GM21529 (cell line): ENCODE results near the gene ABR.

Experiments used
- ATAC-seq: cut with Tn5 transposase; IDR thresholded peaks from one replicate; pipeline ENCODE4 v1.9.1; 2021; ENCODE audit not compliant: unreplicated experiment

Gene ABR

DNA sequence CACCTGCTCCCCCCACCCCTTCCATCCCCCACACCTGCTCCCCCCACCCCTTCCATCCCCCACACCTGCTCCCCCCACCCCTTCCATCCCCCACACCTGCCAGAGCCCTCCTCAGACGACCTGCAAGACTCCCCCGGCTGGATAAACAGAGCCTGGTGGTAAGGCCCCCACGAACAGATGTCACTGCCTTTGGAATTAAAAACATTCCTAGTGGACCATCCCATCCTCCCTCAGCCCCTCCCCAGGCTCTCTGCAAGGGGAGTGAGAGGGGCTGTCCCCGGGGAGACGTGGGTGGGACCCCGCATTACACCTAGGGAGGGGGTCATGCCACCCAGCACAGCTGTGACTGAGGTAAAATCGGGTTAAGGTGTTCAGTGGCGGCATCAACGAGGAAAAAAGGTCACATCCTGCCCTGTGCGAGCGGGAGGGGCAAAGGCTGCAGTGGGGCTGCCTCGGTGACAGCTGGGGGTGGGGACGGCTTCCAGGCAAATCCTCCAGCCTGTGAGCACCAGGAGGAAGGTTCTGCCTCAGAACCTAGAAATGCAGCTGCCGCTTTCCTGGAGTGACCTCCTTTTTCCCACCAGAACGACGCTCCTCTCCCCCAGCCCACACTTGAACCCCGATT lies 144.1 kb downstream of the ABR start:
- ATAC-seq, result no peak

DNA sequence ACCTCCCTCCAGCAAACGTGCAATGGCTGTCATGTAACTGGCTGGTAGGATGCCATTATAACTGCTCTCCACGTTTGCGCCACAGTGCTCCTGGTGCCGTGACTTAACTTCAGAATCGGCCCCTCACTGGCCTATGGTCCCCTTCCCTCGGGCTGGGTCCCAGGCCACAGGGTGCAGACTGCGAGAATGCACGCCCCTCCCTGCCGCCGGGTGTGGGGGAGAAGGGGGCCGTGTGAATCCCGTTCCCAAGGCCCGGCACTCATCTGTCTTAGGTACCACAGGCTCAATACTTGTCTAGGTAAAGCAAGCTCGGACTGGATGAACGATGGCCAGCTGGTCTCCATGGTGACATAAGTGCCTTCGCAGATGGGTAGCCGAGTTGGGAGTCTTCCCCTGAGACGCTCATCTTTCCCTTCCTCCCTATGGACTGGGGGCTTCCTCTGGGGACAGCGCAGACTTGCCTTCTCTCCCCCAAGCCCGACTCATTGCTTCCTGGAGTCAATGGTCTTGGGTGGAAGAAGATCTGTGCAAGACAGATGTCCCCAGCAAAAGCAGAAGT lies 145.1 kb downstream of the ABR start:
- no peak for ATAC-seq

DNA sequence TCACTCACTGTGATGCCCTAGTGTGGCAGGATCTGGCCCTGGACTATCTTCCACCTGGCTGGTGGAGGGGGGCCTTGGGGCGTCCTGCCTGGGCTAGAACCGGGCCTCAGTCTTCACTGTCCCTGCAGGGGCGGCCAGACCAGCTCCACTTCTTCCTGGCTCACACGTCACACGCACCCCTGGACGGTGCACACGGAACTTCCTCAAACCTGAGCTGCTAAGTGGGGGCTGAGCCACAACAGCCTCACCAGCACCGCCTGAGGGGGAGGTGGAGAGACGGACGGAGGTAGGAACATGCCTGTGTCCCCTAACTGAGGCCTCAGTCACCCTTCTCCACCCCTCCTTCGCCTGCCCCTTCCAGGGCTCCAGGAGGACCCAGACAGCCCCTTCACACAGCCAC lies 146.3 kb downstream of the ABR start:
- ATAC-seq, result no peak

DNA sequence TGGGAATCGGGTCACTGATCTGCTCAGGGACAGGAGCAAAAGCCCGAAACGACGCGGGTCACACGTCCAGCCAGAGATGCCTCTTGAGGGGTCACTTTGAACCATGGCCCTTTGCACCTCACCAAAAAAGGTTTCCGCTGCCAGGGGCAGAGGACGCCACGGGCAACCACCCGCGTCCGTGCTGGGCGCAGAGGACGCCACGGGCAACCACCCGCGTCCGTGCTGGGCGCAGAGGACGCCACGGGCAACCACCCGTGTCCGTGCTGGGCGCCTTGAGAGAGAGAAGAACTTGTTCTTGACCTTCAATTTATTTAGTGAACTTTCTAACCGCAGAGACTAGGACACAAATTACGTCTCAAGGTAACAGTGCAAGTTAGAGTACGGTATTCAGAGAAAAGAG lies 147.4 kb downstream of the ABR start:
- ATAC-seq, result no peak

DNA sequence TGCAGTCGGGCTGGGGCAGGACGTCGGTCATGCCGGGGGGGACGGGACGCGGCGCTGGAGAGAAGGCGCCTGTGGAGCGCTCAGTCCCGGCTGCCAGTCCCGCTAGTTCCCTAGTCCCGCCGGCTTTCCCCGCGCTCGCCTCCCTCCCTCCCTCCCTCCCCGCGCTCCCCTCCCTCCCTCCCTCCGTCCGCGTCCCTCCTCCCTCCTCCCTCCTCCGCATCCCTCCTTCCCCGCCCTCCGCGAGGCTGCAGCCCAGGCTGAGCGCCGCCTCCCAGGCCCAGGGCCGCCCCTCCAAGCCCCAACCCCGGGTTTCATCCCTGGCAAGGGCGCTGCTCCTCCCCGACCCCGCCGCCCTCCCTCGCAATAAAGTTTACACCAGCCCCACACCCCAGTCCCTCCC lies 148.1 kb downstream of the ABR start:
- ATAC-seq, result no peak

DNA sequence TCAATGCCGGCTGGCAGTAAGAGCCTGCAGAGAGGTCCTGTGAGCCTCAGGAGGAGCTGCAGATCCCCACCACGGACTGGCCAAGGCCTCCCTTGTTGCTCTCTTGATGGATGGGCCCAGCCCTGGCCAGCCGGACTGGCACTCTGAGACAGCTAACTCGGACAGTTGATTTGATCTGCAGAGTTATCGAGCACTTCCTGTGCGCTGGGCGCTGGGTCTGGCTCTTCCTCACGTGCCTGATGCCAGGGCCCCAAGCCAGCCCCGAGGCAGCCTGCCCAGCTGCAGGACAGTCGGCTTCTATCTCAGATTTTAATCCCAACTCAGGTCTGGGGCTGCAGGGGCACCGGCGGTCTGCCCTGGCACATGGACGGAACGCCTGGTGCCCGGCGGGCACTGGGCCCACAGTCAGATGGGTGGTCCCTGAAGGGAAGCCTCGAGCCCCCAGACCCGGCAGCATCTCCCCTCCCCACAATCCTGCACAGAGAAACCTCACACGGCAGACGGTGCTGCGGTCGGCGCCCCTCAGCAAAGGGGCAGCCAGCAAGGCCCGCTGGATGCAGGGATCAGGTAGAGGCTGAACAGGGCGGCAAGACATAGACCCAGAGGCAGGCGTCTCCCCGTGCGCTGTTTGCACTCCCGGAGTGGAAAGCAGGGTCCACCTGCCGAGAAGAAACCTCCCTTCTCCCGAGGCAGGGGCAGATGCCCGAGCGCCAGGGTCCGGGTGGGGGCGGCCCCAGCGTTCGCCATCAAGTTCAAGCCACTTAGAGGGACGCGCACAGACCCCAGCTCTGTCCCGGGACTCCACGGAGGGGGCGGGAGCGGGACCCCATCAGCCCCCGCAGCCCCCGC lies 148.9 kb downstream of the ABR start:
- no peak for ATAC-seq

DNA sequence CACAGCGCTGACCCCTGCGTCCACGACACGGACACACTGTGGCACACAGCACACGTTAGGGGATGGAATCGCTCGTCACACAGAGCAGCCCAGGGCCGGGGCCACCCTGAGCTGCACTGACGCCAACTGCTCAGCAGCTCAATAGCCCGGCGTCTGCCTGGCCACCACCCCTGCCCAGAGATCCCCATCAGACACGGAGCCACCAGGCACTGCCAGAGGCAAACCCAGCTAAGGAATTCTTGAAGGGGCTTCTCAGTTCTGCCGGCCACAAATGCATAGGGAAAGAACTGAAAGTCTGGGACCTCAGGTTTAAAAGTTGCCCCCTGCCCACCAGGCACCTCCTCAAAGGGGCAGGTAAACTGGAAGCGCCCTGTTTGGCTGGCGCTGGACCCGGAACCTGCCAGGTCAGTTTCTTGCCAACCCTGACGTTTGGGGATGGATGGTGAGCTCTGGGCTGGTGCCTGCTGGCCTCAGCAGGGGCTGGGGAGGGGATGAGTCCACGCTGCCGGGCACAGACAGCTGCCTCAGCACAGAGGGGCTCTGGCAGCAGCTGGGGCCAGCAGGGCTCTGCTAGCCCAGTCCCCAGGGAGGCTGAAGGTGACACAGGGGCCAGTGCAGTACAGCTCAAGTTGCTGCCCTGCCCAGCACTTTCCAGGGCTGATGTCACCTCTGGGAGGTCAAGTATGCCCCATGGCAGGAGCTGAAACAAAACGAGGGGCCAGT lies 149.7 kb downstream of the ABR start:
- no peak for ATAC-seq

DNA sequence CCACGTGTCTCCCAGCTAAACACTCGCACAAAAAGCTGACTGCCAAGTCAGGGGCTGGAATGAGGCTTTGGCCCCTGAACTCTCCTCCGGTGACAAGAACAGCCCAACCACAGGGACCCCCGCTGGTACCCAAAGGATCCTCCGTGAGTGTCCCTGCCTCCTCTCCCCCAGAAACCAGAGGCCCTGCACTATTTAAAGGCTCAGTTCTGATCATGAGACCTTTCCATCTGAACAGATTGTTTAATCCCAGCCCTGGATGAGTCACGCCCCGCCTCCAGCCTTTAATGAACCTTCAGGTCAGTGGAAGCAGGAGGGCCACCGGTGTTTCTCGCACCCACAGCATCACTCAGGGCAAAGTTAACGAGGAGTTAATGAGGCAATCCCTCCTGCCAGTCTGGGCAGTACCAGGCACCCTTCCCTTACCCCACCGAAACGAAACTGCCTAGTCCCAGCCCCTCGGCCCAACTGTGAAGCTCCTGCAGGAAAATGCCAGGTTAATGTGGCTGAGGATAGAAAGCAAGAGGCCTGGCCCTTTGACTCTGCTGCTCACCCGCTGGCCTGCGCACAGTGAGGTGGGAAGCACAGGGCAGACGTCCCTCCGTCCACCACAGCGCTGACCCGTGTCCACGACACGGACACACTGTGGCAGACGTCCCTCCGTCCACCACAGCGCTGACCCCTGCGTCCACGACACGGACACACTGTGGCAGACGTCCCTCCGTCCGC lies 150.4 kb downstream of the ABR start:
- no peak for ATAC-seq

DNA sequence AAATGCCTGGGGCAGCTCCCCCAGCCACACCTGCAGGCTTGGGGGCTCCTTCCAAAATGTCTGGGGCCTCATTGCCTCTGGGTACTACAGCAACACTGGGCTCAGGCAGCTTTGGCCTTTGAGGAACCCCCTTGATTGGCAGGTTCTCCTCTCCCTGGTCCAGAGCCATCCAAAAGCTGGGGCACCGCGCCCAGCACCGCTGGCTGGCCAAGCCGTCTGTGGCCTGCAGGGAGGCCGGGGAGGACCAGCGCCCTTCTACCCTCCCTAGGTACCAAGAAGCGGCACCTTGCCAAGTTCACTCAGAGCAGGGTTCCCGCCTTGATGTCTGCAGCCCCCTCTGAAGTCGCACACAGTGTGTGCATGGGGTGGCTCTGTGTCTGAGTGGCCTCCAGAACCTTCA lies 152.7 kb downstream of the ABR start:
- ATAC-seq, result no peak

DNA sequence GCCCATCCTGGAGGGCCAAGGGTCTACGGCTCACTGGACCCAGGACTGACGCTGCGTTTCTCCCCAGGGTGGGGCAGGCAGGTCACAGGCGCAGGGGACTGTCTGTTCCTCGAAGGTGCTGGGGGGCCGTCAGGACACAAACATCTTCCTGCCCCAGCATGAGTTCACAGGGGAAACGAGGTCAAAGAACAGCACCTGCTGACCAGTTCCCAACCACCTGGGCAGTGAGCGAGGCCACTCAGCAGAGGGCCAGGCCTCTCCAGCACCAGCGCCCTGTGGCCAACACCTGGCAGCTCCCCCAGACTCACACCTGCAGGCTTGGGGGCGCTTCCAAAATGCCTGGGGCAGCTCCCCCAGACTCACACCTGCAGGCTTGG lies 153.2 kb downstream of the ABR start:
- ATAC-seq, result no peak

DNA sequence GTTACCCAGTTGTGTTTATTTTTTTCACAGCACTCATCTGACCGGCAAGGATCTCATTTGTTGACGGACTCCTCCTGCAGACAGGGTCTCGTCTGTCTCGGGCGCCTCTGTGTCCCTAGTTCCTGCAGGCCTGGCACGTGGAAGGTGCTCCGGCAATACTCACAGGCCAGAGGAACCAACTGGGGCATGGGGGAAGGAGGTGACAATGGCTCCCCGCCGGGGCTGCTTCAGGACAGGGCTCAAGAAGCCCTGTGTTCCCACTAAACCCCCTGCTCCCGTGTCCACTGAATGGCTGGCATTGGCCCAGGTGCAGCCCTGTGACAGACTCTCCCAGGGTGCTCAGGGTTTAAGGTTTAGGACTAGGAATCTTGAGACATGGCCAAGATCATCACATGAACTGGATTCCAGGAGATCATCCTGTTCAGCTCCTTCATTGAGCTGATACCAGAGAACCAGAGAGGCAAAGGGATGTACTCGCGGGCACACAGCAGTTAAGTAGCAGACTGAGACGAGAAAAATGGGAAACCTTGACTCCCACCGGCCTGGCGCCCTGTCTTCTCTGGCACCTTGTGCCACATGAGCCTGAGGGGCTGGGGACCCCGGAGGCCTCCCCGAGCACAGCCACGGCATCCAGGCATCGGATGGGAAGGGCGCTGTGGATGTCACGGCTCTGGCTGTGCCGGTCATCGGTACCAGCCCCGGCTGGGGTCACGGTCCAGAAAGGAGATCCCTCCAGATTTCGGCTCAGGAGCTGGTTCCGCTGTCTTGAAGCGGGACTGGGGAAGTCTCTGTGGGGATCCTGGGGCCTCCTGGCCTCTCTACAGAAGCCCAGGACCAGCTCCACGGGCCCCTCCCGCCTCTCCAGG lies 153.8 kb downstream of the ABR start:
- no peak for ATAC-seq

DNA sequence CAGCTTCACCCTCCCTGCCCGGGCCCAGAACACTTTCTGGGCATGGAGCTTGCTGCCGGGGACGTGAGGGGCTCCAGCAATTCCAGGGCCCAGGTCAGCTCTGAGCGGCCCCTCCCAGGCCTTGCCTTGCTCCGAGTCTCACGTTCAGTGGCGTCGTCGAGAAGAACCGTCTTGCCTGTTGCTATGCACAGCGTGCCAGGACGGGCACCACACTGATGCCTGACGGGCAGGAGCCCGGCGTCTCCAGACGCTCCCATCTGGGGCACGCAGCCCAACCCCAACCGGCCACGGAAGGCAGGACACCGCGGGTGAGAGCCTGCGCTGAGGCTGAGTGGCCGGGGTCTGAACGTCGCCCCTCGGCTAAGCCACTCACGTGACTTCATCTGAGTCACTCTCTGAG lies 155.7 kb downstream of the ABR start:
- no peak for ATAC-seq

DNA sequence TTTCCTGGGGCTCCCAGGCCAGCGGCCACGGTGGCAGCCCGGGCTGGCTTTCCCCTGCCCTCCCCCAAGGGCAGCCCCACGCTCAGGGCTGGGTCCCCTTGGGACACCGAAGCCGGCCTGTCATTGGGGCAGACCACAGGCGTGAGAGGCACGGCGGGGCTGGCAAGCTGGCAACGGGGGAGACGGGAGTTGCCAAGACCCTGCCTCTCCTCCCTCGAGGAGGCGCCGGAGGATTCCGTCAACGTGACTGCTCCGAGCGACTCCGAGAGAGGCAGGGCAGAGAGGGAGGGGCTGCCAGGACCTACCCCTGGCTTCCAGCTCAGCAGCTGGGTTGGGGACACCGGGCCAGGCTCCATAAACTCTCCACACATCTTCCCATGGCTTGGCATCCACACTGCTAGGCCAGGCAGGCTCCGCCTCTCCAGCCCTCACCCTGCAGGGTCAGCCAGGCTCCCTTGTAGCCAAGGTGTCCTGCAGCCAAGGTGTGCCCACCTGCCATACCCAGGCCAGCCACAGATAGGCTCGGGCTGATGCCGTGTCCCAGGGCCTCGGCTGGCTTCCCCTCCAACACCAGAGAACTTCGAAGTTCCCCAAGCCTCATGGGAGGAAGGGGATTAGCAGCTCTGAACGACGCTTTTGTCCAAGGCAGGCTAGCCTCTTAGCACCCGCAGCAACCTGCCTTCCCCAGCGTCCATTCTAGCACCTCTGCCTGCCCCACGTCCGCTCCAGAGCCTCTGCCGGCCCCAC lies 157.3 kb downstream of the ABR start:
- ATAC-seq, result no peak

DNA sequence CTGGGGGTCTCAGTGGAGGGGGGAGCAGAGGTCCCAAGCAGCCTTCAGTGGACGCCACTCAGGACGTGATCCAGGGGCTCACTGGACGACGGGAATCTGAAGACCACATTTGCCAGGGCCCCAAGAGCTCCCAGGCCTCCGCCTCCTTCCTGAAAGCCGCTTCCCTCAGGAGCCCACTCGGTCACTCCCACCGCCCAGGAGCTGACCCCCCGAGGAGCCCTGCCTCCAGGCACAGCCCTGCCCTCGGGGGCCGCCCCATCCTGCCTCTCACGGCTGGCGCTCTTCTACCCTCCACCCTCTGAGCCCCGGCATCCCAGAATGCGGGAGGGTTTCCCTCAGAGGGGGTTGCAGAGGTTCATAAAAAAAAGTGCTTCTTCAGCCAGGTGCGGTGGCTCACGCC lies 158.6 kb downstream of the ABR start:
- ATAC-seq, result no peak

DNA sequence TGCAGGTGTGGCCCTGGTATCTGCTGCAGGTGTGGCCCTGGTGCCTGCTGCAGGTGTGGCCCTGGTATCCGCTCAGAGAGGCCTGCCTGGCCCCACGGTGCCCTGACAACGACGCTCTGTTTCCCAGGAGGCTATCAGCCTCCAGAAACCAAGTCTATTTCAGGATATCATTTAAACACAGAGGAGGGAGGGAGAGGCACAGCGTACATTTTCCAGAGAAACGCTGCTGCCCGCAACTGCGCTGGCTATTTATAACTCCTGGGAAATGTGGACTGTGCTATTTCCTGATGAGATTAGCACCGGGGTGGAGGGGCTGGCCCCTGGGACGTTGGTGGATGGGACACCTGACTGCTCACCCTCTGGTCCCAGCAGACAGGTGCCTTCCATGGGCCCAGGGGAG lies 160.3 kb downstream of the ABR start:
- no peak for ATAC-seq

DNA sequence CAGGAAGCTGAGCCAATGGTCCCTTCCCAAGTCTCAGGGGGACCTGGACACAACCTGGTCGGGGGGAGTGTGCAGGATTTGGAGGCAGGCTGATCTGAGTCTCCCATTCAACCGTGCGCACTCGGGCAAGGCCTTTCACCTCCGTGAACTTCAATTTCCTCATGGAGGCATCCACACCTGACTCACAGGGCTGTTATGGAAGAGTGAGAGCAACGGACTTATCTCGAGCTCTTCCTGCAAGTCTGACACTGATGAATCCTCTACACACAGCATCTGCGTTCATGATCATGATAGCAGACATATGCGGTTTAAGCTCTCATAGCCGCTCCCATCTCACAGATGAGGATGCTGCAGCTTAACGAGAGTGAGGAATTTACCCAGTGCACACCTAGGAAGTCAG lies 161.2 kb downstream of the ABR start:
- ATAC-seq, result no peak

DNA sequence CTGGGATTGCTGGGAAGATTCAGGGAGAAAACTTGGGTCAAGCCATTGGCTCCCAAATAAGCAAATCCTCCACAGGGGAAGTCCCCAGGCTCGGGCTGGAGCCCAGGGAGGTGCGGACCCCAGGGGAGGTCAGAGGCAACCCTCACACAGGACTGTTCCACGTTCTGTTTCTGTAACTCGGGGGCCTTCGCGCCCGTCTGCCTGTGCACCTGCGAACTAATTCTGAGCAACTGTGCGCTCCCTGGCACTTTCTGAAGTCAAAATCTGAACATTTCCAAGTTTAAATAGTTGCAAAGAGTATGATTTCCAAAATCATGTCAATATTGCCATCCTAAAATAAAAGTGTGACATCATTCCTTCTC lies 166.1 kb downstream of the ABR start:
- no peak for ATAC-seq

DNA sequence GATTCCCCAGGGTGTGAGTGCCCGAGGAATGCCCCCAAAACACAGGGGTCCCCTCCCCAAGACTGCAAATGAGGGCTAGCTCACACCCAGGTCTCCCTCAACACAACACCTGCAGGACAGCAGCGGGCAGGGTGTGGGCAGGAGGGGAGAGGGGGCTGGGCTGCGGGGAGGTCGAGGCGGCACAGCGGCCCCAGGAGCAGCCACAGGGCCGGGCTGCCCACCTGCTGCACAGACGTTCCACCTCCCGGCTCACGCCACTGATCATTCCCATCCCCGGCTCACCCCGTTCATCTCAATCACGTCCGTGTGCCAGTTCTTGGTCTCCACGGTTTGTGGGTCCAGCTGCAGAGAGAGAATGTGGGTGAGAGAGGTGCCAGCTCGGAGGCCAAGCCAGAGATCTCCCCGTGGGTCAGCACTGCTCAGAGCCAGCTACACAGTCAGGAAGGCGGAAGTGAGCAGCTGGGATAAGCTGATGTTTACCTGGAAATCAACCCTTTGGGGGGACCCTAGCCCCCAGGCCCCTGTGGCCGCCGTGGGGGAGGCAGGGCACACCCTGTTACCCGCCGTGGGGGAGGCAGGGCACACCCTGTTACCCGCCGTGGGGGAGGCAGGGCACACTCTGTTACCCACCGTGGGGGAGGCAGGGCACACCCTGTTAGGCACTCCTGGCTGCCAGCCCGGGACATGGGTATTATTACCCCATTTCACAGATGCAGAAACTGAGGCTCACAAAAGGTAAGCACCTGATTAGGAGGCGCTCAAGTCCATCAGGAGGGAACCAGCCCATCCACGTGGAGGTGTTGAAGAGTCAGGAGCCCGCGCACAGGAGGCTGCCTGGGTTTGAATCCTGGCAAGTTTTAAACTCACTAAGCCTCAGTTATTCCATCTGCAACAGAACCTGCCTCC lies 166.7 kb downstream of the ABR start:
- ATAC-seq, result no peak
